Activated CD4-positive, CD25-positive, alpha-beta regulatory T cell treated with anti-CD3 and anti-CD28 coated beads, Interleukin-2, amount 50 U/mL, for 72 hours (primary cell): ENCODE measurements around the gene PTPN14.
"Not testable (repeated sequence)": the region's sequence is repeated elsewhere in the genome, so short reads cannot be mapped to it uniquely, and the experiment has no call there.

Experiments
- DNase-seq: peaks from one replicate; pipeline ENCODE4 v3.0.0; 2021

PTPN14 gene

GRCh38 chr1:214506972-214507431, 44.4 kb downstream of the PTPN14 start:
- DNase-seq: no peak

DNA sequence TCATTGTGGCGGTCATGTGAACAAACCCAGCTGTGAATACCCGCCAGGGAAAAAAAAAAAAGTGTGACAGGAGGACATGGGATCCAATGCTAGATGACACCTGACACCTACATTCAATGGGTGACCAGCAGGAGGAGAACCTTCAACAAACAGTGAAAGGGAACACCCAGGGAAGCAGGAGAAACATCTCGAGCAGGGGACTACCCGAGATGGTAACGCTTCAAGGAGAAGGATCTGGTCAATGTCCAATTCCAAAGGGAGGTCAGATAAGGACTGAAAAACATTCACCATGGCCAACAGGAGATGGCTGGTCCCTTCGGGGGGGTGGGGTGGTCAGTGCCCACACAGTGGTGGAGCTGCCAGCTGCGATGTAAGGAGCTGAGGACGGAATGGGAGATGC, 46.3 kb downstream of the PTPN14 start:
- no peak for DNase-seq

- no peak for DNase-seq
Measured at GRCh38 chr1:214504330-214504729, 47.1 kb downstream of the PTPN14 start.

DNA sequence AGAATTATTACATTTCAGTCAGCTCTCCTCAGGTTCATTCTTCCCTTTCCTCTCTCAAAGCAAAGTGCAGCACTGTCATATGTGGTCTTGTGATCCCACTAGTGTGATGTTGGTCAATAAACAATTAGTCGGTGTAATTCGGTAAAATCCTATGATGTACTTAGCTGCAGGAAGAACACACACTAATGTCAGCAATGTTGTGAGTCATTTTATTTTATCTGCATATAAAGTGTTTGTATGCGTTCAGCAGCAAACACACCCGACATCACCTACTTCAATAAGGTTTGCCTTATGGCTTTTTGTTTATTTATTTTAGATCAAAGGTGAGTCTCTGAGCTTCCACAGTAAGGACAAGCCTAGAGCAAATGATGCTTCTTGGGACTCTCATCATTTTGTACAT, 47.8 kb downstream of the PTPN14 start:
- DNase-seq: no peak

DNA sequence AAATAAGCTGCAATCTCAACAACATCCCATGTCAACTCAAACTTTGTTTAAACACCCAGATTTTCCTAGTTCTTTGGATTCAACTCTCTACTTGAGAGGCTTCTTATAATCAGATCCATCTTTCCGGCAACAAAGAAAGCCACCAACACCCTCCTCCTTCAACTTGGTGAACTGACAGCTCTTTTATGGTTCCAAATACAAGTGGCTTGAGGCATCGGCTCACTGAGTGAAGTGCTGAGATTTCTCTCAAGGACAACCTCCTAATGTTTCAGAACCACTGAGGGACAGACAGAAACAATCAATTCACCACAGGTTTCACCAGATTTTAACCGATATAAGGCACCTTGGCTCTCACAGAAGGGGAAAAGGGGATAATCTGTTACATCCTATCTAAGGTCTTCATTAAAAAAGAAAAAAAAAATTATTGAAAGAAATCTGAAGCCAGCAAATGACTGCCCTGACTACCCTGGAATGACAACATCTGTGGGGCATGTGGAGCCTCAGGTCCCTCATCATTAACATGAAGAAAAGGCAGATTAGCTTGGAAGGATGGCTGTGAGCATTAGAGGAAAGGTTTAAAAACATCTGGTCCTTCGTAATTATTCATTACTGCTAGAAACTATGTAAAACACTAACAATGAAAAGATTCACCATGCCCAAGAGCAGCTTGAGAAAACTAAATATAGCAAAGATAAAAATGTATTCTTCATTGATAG, 50.9 kb downstream of the PTPN14 start:
- no peak for DNase-seq

GRCh38 chr1:214499732-214500131, 51.7 kb downstream of the PTPN14 start:
- DNase-seq: no peak

DNA sequence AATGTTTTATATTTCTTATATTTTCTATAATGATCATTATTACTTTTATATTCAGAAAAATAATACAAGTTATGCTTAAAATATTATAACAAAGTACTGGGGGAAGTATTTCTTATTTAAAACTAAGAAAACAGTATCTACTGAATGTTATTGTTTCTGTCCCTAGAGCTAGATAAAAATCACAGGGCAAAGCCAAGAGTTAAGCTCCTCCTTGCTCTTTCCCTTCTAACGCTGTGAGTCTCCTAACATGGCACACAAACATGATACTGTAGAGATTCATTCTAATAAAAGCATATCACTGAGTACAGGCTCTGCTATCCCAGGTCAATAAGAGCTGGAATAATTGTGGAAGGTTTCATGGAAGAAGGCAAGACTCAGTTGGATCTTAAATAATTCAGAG, 53.4 kb downstream of the PTPN14 start:
- DNase-seq: no peak

DNA sequence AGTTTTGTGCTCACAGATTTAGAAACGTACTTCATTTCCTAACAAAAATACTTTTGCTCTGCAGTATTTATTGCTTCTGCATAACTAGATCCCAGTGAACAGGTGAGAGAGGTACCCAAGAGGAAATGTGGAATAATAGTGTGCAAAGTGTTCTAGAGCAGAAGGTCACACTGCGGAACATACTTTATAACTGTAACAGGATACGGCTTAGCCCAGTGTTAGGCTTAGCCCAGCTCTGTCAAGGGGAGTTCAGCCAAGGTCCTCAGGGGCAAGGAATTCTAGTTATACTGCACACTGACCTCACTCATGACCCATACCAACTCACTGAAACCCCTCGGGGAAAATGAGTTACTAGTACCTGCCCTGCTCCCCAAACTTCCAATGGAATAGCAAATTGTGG, 55.3 kb downstream of the PTPN14 start:
- DNase-seq: no peak

GRCh38 chr1:214494706-214495105, 56.7 kb downstream of the PTPN14 start:
- no peak for DNase-seq

GRCh38 chr1:214494179-214494578, 57.2 kb downstream of the PTPN14 start:
- DNase-seq: not testable (repeated sequence)

DNA sequence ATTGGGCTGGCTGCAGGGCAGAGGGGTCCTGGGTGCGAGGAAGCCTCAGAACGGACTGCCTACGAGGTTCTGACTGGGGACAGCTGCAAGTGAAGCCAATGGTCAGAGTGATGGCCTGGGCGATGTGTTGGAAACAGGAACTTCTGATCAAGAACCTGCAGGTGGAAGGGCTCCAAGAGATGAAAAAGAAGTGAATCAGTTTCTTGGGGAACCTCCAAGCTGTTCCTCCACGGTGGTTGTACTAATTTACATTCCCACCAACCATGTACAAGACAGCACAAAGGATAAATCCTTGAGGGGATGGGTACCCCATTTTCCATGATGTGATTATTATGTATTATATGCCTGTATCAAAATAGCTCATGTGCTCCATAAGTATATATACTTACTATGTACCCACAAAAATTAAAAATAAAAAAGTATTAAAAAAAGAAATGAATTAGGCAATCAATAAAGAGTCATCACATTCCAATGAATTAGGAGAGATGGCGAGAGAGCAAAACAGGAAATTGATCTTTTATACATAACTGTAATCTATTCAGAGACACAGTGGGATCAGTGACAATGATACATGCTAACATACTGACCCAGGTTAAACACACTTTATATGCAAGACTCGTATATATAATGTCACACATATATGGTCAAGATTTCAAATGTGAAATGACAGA, 58.1 kb downstream of the PTPN14 start:
- DNase-seq: no peak

DNA sequence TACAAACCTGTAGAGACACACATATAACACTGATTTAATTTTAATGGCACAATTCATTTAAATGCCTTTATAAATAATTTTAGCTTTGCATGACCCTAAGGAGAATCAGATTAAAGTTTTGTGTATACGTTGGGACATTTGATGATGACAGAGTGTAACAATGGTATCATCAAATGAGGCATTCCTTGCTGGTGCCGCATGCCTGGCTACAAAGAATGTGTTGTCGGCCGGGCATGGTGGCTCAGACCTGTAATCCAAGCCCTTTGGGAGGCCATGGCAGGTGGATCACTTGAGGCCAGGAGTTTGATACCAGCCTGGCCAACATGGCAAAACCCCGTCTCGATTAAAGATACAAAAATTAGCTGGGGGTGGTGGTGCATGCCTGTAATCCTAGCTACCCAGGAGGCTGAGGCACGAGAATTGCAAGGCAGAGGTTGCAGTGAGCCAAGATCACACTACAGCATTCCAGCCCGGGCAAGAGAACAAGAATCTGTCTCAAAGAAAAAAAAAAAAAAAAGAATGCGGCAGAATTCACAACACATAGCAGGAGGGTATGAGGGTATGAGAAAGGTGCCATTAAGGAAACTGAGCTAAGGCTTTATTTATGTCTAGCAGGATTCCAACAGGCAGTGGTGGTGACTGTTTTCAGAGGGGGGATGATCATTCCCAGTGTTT, 58.9 kb downstream of the PTPN14 start:
- DNase-seq: no peak

DNA sequence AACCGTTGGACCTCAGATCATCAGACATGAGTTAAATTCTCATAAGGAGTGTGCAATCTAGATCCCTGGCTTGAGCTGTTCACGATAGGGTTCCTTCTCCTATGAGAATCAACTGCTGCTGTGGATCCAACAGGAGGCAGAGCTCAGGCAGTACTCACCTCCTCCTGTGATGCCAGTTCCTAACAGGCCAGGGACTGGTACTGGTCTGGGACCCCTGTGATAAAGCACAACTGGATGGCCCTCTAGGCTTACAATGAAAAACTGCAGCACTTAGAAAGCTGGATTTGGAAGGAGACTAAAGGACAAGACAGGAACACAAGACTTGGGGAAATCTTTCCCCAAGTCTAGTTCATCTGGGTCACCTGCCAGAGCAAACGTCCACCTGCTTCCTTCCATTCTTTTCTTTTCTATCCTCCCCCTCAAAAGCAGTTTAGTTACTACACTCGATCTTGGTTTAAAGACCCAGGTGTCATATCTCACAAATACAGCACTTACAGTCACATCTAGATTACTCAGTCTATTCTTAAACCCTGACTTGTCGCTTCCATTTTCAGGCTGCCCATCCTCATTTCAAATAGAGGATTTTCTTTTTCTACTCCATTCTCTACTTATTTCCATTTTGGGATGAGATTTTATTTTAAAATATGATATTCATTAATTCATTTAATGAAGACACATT, 59.8 kb downstream of the PTPN14 start:
- DNase-seq: no peak

GRCh38 chr1:214485151-214485550, 66.3 kb downstream of the PTPN14 start:
- no peak for DNase-seq

GRCh38 chr1:214483180-214483579, 68.2 kb downstream of the PTPN14 start:
- DNase-seq: not testable (repeated sequence)

- not testable (repeated sequence) for DNase-seq
Measured at GRCh38 chr1:214481983-214482634, 69.3 kb downstream of the PTPN14 start.

GRCh38 chr1:214476986-214477870, 74.2 kb downstream of the PTPN14 start:
- no peak for DNase-seq

- no peak for DNase-seq
Measured at GRCh38 chr1:214476229-214476985, 75.0 kb downstream of the PTPN14 start.

DNA sequence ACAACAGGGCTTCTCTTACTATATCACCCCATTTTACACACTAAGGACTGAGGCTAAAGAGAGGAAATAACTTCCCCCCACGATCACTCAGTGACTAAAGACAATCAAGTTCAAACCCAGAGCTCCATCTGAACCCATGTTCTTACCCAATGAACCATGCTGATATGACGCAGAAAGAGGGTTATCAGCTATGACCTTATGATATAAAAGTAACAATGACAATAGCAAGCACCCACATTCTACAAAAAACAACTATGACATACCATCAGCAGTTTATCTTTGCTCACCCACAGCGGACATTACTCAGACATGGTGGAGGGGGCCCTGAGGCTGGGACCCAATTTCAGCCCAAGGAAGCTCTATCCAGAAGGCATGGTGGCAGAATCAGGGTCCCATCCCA, 75.7 kb downstream of the PTPN14 start:
- no peak for DNase-seq

DNA sequence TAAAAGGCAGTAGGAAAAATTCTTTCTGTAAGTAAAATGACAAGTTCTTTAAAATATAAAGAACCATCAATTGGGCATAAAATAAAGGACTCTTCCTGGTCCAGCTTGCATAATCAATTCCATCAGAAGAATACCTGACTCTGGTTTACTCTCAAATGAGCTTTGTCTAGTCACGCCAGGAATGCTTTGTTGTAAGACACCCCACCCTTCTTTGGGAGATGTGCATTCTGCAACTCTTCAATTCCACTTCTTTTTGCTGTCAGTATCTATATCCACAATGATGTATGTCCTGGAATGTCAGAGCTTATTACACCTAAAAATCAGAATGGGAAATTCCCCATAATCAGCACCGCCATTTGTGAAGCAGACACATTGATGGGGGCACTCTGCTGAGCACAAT, 76.1 kb downstream of the PTPN14 start:
- no peak for DNase-seq

DNA sequence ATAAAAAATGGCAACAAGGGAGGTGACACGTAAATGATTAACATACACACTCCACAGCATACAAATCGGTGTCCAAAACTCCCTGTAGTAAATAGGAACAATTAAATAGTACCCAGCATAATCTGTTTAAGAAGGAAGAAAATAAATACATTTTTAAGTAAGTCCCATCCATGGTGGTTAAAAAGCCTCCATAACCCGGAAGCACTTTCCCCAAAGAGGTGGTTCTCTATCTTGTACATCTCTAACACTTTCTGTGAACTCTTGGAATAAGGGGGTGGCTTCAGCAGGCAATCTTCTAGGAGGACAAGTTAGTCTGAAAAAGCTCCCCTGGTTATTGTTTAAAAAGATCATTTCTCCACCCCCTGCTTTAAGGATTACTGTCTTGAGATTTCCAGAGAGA, 76.9 kb downstream of the PTPN14 start:
- no peak for DNase-seq
